GM18517 (cell line): ENCODE results near the gene DUOXA2.
"Not testable (repeated sequence)": the region's sequence is repeated elsewhere in the genome, so short reads cannot be mapped to it uniquely, and the experiment has no call there.

Source experiments
- ATAC-seq: cut with Tn5 transposase; IDR thresholded peaks from one replicate; pipeline ENCODE4 v1.9.1; 2021; ENCODE audit warnings: mild to moderate bottlenecking, moderate library complexity; ENCODE audit not compliant: unreplicated experiment

Gene DUOXA2

DNA sequence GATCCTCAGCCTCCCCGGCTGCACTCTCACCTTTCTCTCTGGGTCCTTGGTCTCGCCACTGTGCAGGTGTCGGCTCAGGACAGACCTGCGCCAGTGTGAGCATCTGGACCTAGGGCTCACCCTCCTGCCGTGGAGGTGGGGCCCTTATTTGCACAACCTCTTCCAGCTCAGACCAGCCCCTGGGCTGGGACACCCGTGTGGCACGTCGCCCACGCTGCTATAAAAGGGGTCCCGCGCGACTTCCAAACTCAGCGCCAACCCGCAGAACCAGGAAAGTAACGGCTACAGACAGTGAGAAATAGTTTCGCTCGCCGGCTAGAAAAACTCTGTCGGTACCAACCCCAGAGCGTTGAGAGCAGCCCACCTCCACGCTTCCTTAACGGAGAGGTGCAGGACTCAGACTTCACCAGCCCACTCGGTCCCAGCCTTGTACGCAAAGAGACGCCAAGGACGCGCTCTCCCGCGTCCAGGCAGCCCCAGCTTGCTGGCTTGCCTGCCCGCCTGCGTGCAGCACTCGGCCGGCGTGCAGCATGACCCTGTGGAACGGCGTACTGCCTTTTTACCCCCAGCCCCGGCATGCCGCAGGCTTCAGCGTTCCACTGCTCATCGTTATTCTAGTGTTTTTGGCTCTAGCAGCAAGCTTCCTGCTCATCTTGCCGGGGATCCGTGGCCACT is at the start of gene DUOXA2, which contains the start of gene DUOX2:
TSS of gene DUOXA2 (plus strand) at position 251 of the 675 bp plus-strand sequence. CDS start at position 531, 280 bp downstream.
TSS of gene DUOX2 (minus strand) at position 97 of the 675 bp plus-strand sequence. CDS start 761 bp downstream, outside the sequence.
- no peak for ATAC-seq

DNA sequence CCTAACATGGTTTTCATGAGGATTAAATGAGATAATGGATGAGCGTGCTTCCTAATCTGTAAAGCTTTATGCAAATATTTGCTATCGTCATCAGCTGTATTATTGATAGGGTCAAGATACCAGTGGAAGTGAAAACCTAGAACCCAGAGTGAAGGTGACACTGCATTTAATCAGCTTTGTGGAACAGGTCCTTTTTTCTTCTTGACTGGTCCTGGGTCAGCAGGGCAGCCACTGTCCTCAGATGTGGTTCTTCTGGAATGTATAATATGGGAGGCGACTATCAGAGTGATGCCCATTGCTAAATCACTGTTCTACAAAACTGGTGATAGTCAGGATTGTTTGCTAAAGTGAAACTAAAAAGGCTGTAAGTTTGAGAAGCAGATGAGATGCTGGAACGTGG is 49.7 kb upstream of the DUOXA2 start:
- ATAC-seq, result no peak

GRCh38 chr15:45069942-45070360 is 44.2 kb upstream of the DUOXA2 start:
- ATAC-seq, result not testable (repeated sequence)

DNA sequence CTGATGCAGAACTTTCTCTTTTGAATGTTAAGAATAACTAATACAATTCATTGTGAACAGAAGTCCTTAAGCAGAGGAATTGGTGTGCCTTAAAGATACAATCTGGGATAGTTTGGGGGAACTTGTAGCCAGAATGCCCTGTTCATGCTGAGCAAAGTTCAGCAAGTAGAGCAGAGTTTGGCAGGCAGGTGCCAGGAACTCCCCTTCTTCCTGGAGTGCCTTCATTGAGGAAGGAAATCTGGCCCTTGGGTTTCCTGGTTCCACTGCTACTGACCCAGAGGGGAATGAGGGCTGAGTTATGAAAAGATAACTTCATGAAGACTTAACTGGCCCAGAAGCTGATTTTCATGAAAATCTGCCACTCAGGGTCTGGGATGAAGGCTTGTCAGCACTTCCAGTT is 40.5 kb upstream of the DUOXA2 start:
- not testable (repeated sequence) for ATAC-seq

DNA sequence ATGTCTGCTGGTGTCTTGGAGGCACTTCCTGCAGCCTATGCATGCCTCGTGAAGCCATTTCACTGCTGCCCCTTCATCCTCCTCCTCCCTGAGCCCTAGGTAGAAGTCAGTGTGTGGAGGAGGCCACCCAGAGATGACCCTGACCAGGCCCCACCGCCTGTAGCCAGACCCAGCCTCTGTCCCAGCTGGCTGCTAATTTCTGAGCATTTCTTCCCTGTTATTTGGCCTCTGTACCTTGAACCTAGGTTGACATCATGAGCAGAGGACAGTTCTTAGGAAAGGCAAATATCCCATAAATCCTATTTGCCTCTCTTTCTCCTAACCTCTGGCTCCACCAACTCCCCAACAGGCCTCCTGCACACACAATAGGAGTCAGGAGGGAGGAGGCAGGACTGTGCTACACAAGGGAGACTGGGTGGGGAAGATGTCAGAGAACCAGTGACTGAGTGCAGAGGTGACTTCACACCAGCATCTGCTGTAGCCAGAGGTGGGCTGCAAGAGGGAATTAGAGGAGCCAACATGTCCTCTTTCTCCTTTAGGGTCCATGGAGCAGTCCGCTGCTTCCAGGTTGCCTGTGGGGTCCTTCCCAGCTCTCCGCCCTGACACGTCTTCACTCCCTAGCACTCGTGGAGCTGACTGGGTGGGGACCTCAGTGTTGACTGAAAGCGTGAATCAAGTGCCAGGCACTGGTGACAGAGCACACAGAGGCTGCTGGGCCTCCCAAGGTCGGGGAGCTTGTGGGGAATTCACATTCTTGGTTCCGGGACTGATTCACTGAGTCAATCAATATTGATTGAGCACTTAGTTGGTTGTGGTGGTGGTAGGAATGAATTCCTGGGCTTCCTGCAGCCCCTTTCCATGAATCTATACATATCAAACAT is 38.4 kb upstream of the DUOXA2 start:
- not testable (repeated sequence) for ATAC-seq

- not testable (repeated sequence) for ATAC-seq
These were observed 36.7 kb upstream of the DUOXA2 start for GRCh38 chr15:45077391-45077790.

- ATAC-seq, result not testable (repeated sequence)
These were observed 34.9 kb upstream of the DUOXA2 start for GRCh38 chr15:45079201-45079600.

DNA sequence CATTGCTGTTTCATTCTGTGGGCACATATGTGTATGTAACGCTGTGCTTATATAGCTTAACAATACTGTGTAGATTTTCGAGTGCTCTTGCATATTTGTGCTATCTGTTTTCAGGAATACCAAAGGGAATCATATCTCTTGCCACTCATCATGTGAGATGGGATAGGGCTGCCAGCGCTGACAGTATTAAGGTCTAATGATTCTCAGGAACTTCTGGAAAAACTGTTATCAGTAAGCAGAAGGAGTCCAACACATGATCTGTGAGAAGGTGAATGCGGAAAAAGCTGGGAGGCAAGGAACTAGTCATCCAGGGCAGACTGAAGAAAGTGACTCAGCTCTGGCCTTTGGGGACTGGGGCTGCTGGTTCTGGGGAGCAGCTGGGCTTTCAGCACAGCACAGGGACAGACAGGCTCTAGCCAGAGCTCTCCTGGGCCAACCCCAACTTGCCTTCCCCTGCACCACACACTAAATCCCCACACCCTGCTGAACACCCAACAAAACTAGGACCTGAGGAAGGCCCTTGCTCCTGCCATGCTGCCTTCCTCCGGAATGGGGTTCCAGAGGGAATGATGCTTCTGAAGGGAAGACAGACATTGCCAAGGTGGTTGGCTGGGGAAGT is 34.4 kb upstream of the DUOXA2 start:
- ATAC-seq, result not testable (repeated sequence)

- ATAC-seq, result not testable (repeated sequence)
These were observed 33.5 kb upstream of the DUOXA2 start for GRCh38 chr15:45080593-45080992.

- ATAC-seq, result not testable (repeated sequence)
These were observed 31.7 kb upstream of the DUOXA2 start for GRCh38 chr15:45082412-45082811.

DNA sequence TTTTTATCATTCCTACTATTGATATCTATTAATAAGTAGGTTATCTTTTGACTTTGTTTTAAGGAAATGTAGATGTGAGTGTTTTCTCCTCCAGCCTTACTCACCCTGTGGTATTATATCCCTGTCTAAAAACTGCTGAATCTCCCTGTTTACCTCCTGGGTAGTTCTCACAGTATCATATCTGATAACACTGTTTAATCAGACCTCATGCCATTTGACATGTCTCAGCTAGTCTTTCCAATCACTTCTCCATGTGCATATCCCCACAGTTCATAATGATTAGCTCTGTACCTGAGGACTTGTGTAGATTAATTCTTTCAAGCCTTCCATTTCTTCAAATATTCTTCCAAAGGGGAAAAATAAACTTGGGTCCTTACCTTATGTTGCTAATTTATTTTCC is 30.9 kb upstream of the DUOXA2 start:
- no peak for ATAC-seq

DNA sequence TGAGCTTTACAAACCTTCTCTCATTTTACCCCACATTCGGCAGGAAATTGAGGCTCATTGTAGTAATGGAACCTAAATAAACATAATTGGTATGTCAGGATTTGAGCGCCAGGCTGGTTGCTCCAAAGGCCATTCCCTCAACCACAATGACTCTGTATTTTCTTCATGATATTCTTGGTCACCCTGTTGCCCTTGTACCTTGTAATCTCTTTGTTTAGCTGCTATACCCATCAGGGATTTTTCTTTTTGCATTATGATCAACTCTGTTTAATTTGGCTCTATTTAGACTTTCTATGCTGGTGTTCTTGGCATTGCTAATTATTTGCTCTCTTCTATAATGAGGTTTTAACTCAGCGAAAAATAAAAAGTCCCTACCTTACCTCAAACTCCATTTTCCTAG is 30.0 kb upstream of the DUOXA2 start:
- ATAC-seq, result no peak

DNA sequence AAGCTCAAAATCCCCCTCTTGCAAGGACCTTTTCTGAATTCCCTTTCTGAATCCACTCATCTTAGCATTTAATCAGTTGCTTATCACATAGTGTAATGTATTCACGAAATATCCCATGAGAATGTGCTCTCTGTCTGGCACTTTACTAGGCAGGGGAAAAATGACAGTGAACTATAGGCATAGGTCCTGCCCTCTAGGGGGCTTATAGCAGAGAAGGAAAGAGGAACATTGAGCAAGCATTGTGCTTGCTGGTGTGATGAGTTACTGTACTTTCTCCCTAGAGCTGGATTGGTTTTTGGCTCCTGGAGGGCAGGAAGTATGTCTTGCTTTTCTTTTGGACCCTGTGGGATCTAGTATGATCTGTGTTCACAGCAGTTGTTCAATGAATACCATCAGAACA is 26.6 kb upstream of the DUOXA2 start:
- no peak for ATAC-seq

DNA sequence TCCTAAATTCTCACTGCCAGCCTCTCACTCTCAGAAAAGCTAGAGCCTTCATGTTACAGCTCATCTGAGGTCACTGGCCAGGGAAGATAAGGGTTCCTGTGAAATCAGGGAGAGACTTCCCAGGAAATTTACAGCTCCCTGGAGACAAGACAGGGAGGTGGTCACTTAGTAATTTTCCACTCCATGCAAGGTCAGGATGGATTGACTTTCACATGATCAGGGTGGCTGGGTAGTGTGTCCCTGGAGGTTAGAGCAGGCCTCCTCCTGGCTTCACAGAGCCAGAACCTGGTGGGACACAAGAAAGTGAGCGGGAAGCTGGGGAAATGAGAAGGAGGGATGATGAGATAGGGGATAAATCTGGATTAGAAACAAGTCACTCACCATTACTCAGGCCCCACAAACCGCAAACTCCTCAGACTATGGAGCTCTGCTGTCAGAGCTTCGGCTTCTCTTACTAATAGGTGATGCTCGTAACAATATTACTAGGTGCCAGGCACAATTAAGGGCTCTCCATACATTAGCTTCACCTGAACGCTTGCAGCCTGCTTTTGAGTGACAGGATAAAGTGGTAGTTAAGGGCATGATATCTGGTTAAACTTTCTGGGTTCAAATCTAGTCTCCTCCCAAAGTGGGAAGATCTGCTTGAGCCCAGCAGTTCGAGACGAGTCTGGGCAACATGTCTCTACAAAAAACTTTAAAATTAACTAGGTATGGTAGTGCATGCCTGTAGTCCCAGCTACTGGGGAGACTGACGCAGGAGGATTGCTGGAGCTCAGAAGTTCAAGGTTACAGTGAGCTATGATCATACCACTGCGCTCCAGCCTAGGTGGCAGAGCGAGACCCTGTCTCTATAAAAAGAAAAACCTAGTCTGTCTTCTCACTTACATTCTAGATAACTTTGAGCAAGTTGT is 25.1 kb upstream of the DUOXA2 start:
- ATAC-seq, result no peak

DNA sequence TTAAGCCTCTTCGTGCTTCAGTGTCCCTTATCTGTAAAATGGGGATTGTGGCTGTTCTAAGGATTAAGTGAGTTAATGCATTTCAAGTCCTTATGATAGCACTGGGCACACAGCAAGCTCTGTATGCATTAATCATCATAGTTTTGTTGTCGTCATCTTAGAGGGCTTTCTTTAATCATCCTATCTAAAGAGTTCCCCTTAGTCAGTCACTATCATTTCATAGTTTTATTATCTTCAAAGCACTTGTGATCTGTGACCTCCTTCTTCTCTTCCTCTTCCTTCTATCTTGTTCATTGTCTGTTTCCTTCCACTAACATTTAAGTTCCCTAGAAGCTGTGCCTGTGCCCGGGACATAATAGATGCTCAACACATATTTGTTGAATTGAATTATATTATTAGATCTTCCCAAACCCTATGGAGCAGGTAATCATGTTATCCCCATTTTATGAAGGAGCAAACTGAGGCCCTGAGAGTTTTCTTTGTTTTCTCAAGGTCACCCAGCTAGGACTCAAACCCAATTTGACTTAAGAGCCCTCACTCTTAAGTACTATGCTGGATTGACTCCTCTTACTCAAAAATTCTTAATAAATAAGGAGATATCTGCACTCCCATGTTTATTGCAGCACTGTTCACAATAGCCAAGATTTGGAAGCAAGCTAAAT is 24.3 kb upstream of the DUOXA2 start:
- ATAC-seq, result no peak

DNA sequence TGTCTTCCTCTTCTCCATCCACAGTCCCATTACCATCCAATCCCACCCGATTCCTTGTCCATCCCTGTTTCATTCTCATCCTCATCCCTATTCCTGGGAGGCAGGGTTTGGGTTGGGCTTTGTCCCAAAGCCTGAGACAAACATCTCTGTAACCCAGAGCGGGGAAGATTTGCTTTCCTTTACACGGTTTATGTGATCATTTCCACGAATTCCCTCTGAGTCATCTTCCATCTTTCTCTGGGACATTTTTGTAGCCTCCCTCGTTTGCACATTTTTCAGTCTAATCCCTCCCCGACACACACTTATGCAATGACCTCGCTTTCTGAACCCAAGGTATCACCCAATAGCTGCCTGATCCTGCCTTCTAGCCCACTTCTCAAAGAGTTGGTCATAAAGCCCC is 23.0 kb upstream of the DUOXA2 start:
- ATAC-seq, result no peak

GRCh38 chr15:45091576-45091975 is 22.6 kb upstream of the DUOXA2 start:
- no peak for ATAC-seq

GRCh38 chr15:45093013-45093412 is 21.1 kb upstream of the DUOXA2 start:
- no peak for ATAC-seq

DNA sequence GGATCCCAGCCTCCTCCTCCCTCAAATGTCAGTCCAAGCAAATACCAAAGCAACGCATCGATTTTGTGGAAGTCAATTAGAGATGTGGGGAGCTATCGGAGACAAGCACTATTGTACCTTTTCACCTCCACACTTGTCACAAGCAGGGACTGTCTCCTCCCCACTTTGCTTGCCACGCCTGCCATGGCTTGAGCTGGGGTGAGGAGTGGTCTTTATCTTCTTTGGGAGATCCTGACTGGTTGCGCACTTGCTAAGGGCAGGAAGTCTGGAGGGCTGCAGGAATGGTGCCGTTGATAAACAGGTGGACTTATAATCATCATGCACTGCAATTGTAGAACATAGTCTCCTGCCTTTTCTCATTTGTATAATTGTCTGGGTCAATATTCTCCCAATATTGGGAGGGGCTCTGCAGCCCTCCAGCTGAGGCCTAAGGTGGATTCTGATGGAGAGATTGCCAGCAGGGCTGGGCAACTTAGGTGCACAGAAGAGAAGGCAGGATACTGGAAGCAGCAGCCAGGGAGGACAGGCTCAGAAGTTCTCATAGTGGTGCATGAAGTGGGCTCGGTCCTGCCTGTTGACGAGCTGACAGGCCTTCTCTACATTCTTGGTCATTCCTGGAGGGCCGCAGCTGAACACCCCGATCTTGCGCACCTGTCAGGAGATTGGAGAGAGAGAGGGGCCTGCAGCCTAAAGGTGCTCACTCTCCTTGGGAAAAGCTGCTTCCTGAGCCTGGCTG is 20.3 kb upstream of the DUOXA2 start:
- ATAC-seq, result no peak
